ENCODE results near the gene KIAA1217.

Gene KIAA1217

DNA sequence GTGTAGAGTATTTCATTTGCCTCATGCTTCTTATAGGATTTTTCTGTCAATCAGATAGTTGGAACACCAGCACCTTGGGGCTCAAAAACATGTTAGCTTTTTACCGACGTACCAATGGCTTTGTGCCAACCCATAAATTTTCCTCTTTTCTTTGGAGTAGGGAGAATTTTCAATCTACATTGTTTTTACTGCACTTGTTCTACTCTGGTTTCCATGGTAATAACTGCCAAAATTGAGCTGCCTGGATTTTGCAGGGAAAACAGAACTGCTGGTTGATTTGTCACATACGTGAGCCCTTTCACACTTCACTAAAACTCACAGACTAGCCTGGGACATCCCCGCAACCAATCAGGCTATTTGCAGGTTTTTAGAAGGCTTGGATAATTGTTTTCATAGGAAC lies 325.0 kb downstream of the KIAA1217 start:
- no peak overlapping the region for H3K27ac ChIP-seq
- TF ChIP-seq, protein P1, sequence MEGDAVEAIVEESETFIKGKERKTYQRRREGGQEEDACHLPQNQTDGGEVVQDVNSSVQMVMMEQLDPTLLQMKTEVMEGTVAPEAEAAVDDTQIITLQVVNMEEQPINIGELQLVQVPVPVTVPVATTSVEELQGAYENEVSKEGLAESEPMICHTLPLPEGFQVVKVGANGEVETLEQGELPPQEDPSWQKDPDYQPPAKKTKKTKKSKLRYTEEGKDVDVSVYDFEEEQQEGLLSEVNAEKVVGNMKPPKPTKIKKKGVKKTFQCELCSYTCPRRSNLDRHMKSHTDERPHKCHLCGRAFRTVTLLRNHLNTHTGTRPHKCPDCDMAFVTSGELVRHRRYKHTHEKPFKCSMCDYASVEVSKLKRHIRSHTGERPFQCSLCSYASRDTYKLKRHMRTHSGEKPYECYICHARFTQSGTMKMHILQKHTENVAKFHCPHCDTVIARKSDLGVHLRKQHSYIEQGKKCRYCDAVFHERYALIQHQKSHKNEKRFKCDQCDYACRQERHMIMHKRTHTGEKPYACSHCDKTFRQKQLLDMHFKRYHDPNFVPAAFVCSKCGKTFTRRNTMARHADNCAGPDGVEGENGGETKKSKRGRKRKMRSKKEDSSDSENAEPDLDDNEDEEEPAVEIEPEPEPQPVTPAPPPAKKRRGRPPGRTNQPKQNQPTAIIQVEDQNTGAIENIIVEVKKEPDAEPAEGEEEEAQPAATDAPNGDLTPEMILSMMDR (conservative IDR thresholded peaks at IDR 0.05), result no peak
- no peak for TF ChIP-seq ZFX (IDR thresholded peaks at IDR 0.05)

DNA sequence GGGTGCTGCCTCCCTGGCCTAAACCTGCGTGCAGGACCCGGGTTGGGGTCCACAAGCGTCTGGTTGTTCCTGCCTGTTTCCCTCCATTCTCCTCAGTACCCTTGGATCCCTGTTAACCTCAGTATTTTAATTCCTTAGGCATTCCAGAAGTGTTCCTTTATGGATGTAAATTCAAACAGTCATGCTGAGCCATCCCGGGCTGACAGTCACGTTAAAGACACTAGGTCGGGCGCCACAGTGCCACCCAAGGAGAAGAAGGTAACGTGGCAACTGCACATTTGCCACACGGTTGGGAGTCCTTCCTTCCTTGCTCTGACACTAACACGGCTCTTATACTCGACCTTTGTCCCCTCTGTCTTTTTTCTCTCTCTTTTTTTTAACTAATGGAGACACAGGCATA lies 327.7 kb downstream of the KIAA1217 start:
- TF ChIP-seq, protein P1 (conservative IDR thresholded peaks at IDR 0.05), result no peak
- TF ChIP-seq ZFX (IDR thresholded peaks at IDR 0.05), result no peak
- no peak overlapping the region for H3K27ac ChIP-seq

DNA sequence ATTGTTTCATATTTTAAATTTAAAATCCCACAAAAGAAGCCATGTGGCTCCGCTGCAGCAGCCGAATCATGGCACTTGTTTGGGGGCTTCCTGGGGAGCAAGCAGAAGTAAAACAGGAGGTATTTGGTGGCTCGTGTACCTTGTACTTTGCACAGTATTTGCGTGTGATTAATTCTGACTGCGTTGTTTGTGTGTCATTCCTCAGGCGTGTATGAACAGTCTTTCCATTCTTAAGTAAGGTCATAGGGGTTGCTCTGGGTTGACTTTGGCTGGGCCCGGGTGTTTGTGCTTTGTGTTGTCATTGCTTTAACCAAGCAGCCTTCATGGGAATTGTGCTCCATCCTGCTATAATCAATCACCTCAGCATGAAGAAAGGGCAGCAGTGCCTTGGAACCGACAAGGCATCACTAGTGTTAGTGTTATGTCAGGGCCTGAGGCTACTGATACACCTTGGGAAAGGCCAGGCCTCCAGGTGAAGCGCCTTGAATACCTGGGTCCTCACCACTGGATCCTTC lies 332.4 kb downstream of the KIAA1217 start:
- no peak overlapping the region for H3K27ac ChIP-seq
- TF ChIP-seq, protein P1 (conservative IDR thresholded peaks at IDR 0.05), result no peak
- TF ChIP-seq ZFX (IDR thresholded peaks at IDR 0.05), result no peak

DNA sequence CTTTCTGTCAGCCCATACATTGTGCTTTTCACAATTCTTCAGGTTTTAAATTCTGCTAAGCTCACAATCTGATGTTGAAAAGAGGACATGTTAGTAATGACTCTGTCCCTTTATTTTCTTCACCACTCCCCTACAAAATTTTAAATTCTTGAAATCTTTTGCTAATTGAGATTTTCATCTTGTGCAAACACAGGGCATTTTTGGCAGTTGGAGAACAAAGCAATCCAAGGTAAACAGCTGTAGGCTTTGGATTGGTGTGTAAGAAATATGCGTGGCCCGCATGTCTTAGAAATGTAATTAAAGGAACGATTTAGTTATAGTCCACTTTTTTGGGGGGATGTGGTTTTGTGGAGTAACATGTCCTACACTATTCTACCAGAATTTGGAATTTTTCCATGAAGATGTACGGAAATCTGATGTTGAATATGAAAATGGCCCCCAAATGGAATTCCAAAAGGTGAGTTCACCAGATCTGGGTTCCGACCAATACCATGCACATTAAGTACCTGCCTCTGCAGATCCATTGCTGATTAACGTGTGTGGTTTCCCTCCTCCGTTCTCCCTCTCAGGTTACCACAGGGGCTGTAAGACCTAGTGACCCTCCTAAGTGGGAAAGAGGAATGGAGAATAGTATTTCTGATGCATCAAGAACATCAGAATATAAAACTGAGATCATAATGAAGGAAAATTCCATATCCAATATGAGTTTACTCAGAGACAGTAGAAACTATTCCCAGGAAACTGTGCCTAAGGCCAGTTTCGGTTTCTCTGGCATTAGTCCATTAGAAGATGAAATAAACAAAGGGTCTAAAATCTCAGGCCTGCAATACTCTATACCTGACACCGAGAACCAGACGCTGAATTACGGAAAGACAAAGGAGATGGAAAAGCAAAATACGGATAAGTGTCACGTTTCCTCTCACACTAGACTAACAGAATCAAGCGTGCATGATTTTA lies 333.7 kb downstream of the KIAA1217 start:
- TF ChIP-seq ZFX (IDR thresholded peaks at IDR 0.05), result no peak
- no peak overlapping the region for H3K27ac ChIP-seq

DNA sequence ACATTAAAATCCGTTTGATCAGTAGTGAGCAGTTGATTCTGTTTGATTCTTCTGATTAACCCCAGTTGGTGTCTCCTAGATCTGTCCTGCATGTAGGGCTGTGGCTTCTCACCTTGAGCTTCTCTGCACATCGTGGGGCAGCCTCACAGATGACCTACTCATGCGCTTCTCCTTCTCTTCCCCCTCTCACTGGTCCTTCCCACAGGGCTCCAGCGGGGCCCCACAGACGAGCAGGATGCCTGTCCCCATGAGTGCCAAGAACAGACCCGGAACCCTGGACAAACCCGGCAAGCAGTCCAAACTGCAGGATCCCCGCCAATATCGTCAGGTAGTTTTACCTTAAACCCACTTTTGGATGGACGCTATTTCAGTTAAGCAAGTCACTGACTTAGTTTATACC lies 335.8 kb downstream of the KIAA1217 start:
- TF ChIP-seq ZFX (IDR thresholded peaks at IDR 0.05), result no peak
- TF ChIP-seq, protein P1 (conservative IDR thresholded peaks at IDR 0.05), result no peak
- no peak overlapping the region for H3K27ac ChIP-seq

DNA sequence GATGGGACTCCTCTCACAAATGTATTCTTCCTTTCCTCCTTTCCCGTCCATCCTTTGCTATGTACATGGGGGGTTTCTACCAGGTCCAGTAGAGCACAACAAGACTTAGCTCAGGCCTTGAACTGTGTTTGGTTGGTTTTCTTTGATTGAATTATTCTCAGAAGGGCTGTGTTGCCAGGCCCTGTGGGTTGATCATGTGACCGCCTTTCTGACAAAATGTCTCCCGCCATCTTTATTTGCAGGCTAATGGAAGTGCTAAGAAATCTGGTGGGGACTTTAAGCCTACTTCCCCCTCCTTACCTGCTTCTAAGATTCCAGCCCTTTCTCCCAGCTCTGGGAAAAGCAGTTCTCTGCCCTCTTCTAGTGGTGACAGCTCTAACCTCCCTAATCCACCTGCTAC lies 336.6 kb downstream of the KIAA1217 start:
- H3K27ac ChIP-seq, result no peak overlapping the region
- TF ChIP-seq ZFX (IDR thresholded peaks at IDR 0.05), result no peak
- TF ChIP-seq, protein P1 (conservative IDR thresholded peaks at IDR 0.05), result no peak

DNA sequence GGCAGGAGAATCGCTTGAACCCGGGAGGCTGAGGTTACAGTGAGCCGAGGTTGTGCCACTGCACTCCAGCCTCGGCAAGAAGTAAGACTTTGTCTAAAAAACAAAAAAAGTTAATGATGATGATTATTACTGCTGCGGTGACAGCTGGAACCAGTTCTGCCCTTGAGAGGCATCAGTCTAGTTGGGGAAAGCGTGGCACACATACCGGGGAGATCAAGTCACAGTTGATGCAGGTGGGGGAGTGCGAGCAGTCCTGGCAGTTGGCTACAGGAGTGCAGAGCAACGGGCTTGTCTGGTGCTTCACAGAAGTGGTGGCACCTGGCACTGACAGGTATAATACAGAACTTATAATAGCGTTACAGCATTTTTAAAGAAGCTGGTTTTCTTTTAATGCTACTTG lies 341.7 kb downstream of the KIAA1217 start:
- no peak overlapping the region for H3K27ac ChIP-seq
- TF ChIP-seq, protein P1 (conservative IDR thresholded peaks at IDR 0.05), result no peak
- no peak for TF ChIP-seq ZFX (IDR thresholded peaks at IDR 0.05)
